HEK293 (cell line): ENCODE data around the gene FBXO28.

Experiments used
- MZF1 ChIP-seq: fragments of 450-650 bp; formaldehyde crosslinking; IDR thresholded peaks from 2 replicates; pipeline ENCODE4 v1.5.1; 2017; ENCODE audit warnings: missing biosample characterization, missing genetic modification characterization, borderline replicate concordance
- PBX3 ChIP-seq: sonication (generic); formaldehyde crosslinking; IDR thresholded peaks from 2 replicates; pipeline ENCODE4 v1.8.1; 2022; ENCODE audit warnings: mild to moderate bottlenecking, moderate library complexity, missing genetic modification reagents
- REST ChIP-seq: fragments of 450-650 bp; formaldehyde crosslinking; IDR thresholded peaks from 2 replicates; pipeline ENCODE4 v1.5.1; 2016; ENCODE audit warnings: missing biosample characterization, missing genetic modification characterization
- SCRT2 ChIP-seq: fragments of 450-650 bp; formaldehyde crosslinking; IDR thresholded peaks from 2 replicates; pipeline ENCODE4 v1.5.1; 2016; ENCODE audit warnings: missing biosample characterization, missing genetic modification characterization
- SETDB1 ChIP-seq: IDR thresholded peaks from one replicate; pipeline ENCODE4 v1.6.1; 2017; ENCODE audit warnings: mild to moderate bottlenecking, low read length, moderate library complexity, mixed read lengths; ENCODE audit not compliant: insufficient read length
- SP7 ChIP-seq: fragments of 450-650 bp; formaldehyde crosslinking; IDR thresholded peaks from 2 replicates; pipeline ENCODE4 v1.5.1; 2016; ENCODE audit warnings: missing biosample characterization, missing genetic modification characterization
- YY1 ChIP-seq: fragments of 450-650 bp; formaldehyde crosslinking; IDR thresholded peaks from 2 replicates; pipeline ENCODE4 v1.5.1; 2018; ENCODE audit warnings: missing biosample characterization, missing genetic modification characterization
- ZBTB7A ChIP-seq: fragments of 450-650 bp; formaldehyde crosslinking; IDR thresholded peaks from 2 replicates; pipeline ENCODE4 v1.5.1; 2016; ENCODE audit warnings: low read depth, missing biosample characterization, missing genetic modification characterization
- ZIC2 ChIP-seq: fragments of 450-650 bp; formaldehyde crosslinking; IDR thresholded peaks from 2 replicates; pipeline ENCODE4 v1.5.1; 2016; ENCODE audit warnings: missing biosample characterization, missing genetic modification characterization
- ZNF112 ChIP-seq: fragments of 450-650 bp; formaldehyde crosslinking; IDR thresholded peaks from 2 replicates; pipeline ENCODE4 v1.5.0; 2017; ENCODE audit warnings: missing biosample characterization, missing genetic modification characterization
- ZNF148 ChIP-seq: fragments of 450-650 bp; formaldehyde crosslinking; IDR thresholded peaks from 2 replicates; pipeline ENCODE4 v1.5.0; 2017; ENCODE audit warnings: missing biosample characterization, missing genetic modification characterization, borderline replicate concordance
- ZNF184 ChIP-seq: fragments of 450-650 bp; IDR thresholded peaks from 2 replicates; pipeline ENCODE4 v1.5.1; 2018; ENCODE audit warnings: missing biosample characterization, mild to moderate bottlenecking, missing genetic modification characterization
- ZNF19 ChIP-seq: fragments of 450-650 bp; formaldehyde crosslinking; IDR thresholded peaks from 2 replicates; pipeline ENCODE4; 2016; ENCODE audit warnings: missing biosample characterization, missing genetic modification characterization, low read depth
- ZNF362 ChIP-seq: fragments of 450-650 bp; formaldehyde crosslinking; IDR thresholded peaks from 2 replicates; pipeline ENCODE4 v1.5.1; 2016; ENCODE audit warnings: missing biosample characterization, missing genetic modification characterization
- ZNF449 ChIP-seq: fragments of 450-650 bp; formaldehyde crosslinking; IDR thresholded peaks from 2 replicates; pipeline ENCODE4 v1.5.1; 2017; ENCODE audit warnings: missing biosample characterization, mild to moderate bottlenecking, missing genetic modification characterization, moderate library complexity
- ZNF513 ChIP-seq: fragments of 450-650 bp; IDR thresholded peaks from 2 replicates; pipeline ENCODE4 v1.5.1; 2018; ENCODE audit warnings: missing biosample characterization, missing genetic modification characterization
- ZNF580 ChIP-seq: fragments of 450-650 bp; formaldehyde crosslinking; IDR thresholded peaks from 2 replicates; pipeline ENCODE4 v1.5.1; 2016; ENCODE audit warnings: missing biosample characterization, missing genetic modification characterization
- ZNF626 ChIP-seq: fragments of 450-650 bp; sonication (Bioruptor Pico); formaldehyde crosslinking; IDR thresholded peaks from 2 replicates; pipeline ENCODE4 v1.5.1; 2018; ENCODE audit warnings: missing biosample characterization, missing genetic modification characterization, inconsistent platforms
- ZNF747 ChIP-seq: fragments of 450-650 bp; formaldehyde crosslinking; IDR thresholded peaks from 2 replicates; pipeline ENCODE4 v1.5.1; 2016; ENCODE audit warnings: missing biosample characterization, missing genetic modification characterization
- ZSCAN18 ChIP-seq: fragments of 450-650 bp; formaldehyde crosslinking; IDR thresholded peaks from 2 replicates; pipeline ENCODE4 v1.5.1; 2016; ENCODE audit warnings: missing biosample characterization, missing genetic modification characterization
- ZSCAN5A ChIP-seq: fragments of 450-650 bp; formaldehyde crosslinking; IDR thresholded peaks from 2 replicates; pipeline ENCODE4 v1.5.1; 2016; ENCODE audit warnings: missing biosample characterization, missing genetic modification characterization

The FBXO28 gene

GRCh38 chr1:224113918-224114786 is at the start of gene FBXO28 (continued):
- TF ChIP-seq PBX3 (CRISPR knock-in tag) (no peak), ZSCAN5A (tag by site-specific recombination) (peak; percentile 91; the same call in 1 of the 2 replicates), ZIC2 (tag by site-specific recombination) (peak; percentile 59), ZNF184 (no peak), ZNF449 (tag by site-specific recombination) (0 out of 2 replicates have a peak, but pooled peaks have one; percentile 35), SETDB1 (no peak), ZSCAN18 (tag by site-specific recombination) (peak; percentile 47; the same call in 1 of the 2 replicates), ZNF747 (tag by site-specific recombination) (peak; percentile 44; the same call in 1 of the 2 replicates), REST (tag by site-specific recombination) (peak; percentile 77), ZNF362 (tag by site-specific recombination) (no peak), SP7 (peak; percentile 90), ZNF513 (tag by site-specific recombination) (no peak; the same call in 1 of the 2 replicates), ZNF148 (tag by site-specific recombination) (no peak), ZNF626 (tag by site-specific recombination) (no peak), ZNF112 (no peak), ZBTB7A (tag by site-specific recombination) (peak; percentile 99), MZF1 (tag by site-specific recombination) (no peak), ZNF19 (tag by site-specific recombination) (no peak), ZNF580 (tag by site-specific recombination) (peak; percentile 91), SCRT2 (tag by site-specific recombination) (peak; percentile 48; the same call in 1 of the 2 replicates), YY1 (peak; percentile 100)
